GM18520 (cell line): ENCODE results near the gene TEDC1.
A peak's percentile ranks its signal among the peaks of the same experiment; 100 is the strongest.

Experiments used
- ATAC-seq: cut with Tn5 transposase; IDR thresholded peaks from one replicate; pipeline ENCODE4 v1.9.1; 2021; ENCODE audit not compliant: unreplicated experiment

TEDC1 gene, protein sequence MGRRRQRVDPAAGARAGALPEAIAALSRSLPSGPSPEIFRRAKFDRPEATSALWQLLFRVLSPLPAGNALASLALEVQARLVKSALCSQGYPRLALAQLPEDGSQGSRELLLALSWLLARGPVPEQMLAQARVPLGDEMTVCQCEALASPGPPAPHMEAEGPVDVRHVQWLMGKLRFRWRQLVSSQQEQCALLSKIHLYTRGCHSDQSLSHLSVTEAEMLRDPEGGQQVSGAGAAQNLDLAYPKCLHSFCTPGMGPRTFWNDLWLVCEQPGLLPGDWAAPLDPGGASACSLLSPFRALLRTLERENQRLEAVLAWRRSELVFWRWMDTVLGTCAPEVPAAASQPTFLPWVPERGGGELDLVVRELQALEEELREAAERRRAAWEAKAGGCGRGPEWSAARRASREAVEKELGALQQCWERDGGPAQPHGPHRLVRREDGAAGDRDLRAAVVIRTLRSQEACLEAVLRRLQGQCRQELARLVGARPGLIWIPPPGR

DNA sequence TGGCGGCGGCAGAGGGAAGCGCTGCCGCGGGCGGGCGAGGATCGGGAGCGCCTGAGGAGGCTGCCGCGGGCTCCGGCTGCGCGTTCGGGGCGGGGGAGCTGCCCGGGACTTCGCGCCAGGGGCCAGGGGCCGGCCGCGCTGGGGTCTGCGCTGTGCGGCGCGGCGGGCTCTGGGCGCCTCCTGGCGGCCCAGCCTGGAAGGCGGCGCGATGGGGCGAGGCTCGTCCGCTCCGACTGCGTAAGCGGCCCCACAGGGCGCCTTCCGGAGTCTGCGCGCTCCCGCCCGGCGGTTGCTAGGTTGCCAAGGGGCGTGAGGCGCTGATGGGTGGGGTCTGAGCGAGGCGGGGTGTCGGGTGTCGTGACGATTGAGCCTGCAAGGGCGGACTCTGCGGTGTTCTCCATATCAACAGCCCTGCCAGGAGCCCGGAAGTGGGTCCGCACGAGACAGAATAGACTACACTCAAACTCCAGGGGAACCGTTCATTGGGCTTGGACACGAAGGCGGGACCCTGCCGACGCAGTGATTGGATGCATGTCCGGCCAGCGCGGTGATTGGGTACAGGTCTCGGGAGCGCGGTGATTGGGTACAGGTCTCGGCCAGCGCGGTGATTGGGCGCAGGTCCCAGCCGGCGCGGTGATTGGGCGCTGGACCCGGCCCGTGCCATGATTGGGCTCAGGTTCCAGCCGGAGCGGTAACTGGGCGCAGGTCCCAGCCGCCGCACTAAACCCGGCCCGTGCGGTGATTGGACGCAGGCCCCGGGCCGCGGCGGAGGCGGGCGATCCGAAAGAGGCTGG lies at the start of gene TEDC1:
TEDC1 (plus strand) TSS at position 675 of the 794 bp plus-strand sequence. CDS start 130 bp downstream, outside the sequence.
- ATAC-seq, result peak; percentile 66

DNA sequence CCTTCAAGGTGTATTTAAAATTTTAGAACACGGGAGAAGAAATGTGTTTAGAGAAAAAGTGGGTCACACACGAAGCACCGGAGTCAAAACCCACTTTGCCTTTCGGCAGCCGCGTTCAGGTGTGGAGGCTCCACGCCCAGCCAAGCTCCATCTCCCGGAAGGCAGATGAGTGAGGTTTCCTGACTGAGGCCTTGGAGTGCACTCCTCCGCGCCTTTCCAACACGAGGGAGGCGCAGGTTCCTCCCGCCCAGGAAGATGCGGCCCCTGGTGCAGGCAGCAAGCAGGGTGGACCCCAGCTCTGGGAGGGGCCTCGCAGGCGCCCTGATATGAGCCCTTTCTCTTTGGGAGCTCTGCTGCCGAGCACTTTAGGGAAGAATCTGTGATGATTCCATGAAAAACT lies 48.9 kb upstream of the TEDC1 start:
- ATAC-seq, result no peak

DNA sequence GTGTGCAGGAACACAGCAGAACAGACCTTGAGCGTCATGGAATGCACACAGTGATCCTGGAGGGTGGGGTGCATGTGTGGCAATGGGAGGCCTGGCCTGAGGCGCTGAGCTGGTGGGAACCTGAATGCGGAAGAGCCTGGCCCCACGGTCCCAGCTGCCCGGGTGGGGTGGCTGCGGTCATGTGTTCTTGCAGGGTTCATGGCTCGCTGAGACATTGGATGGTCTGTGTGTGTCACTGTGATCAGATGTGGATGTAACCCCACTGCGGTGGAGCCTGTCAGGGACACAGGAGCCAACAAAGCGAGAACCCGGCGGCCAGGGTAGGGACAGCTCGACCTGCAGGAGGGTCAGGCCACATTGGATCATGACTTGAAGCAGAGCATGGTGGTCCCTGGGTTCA lies 48.2 kb upstream of the TEDC1 start:
- ATAC-seq, result no peak

DNA sequence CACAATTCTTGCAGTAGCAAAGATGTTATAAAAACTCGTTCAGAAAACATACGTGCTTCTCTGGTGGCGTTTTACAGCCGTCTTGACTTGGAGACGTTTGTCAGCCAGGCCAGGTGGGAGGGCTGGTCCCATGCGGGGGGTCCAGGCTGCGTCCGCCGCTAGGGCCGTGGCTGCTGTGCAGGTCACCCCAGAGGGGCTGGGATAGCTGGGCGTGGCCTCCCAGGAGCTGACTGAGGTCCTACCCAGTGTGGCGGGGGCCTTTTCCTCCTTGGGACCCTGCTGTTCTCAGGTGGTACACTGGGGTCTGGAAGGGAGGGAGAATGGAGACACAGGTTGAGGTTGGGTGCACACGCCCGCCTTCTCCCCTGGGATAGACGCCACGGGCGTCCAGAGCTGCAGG lies 46.2 kb upstream of the TEDC1 start:
- ATAC-seq, result no peak

DNA sequence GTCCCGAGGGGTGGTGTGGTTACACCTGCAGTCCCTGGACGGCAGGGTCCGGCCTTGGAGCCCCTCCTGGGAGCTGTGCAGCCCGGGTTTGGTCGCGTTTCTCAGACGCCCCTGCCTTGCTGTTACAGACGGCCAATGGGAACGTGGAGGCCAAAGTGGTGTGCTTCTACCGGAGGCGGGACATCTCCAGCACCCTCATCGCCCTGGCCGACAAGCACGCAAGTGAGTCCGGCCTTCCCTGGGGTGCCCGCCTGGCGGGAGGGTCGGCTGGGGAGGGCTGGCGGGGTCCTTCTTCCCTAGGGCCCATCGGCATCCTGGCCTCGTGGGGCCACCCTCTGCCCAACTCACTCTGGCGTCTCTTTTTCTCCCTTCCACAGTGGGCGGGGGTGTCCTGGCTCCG lies 45.8 kb upstream of the TEDC1 start:
- no peak for ATAC-seq

DNA sequence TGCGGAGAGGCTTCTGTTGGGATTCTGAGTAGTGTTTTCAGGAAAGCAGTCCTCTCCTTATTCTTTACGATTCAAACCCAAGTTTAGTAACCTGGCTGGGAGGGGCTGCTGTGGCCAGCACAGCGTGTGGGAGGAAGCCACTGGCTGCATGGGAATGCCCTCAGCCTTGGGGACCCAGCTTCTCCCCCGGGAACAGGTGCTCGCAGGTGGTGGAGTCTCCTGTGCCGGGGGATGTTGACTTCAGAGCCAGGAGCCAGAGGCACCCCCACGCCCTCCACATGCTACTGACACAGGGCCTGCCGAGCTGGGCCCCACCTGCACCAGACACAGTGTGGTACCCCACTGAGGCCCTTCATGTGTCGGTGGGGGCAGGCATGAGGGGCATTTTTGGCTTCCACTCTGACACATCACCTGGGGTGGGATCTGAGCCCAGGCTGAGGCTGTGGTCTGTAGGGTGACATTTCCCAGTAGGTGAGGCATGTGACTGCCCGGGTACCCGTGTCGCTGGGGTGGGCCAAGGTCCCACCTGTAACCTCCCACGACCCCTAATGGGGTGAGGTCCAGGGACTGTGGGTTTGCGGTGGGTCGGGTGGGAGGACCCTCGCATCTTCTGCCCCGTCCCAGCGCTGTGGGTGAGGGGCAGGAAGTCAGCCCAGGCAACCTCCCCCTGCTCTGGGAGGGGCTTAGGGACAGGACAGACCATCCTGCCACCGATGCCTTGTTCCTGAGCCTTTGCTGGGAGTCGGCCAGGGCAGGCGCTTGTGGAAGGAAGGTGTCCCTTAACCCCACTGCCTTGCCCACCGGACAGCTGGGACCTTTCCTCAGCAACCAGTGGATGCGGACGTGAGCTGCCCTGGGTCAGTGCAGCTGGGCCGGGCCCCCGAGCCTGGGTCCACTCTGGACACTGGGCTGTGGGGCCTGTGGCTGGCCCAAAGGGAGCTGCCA lies 44.9 kb upstream of the TEDC1 start:
- ATAC-seq, result no peak

DNA sequence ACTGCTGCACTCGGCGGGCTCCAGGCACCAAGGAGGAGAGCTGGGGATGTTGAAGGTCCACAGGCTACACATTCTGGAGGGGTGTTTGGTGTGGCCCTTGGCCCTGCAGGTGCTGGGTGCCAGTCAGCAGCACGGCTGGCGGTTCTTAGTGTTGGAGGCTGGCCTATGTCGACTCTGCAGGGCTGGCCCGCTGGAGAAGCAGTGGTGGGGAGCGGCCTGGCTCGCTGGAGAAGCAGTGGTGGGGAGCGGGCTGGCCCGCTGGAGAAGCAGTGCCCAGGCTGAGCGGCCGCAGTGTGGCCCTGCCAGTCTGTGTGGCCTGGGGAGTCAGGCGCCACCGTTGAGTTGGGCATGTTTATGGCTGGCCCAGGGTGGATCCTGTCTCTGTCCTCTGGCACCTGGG lies 44.1 kb upstream of the TEDC1 start:
- ATAC-seq, result no peak

DNA sequence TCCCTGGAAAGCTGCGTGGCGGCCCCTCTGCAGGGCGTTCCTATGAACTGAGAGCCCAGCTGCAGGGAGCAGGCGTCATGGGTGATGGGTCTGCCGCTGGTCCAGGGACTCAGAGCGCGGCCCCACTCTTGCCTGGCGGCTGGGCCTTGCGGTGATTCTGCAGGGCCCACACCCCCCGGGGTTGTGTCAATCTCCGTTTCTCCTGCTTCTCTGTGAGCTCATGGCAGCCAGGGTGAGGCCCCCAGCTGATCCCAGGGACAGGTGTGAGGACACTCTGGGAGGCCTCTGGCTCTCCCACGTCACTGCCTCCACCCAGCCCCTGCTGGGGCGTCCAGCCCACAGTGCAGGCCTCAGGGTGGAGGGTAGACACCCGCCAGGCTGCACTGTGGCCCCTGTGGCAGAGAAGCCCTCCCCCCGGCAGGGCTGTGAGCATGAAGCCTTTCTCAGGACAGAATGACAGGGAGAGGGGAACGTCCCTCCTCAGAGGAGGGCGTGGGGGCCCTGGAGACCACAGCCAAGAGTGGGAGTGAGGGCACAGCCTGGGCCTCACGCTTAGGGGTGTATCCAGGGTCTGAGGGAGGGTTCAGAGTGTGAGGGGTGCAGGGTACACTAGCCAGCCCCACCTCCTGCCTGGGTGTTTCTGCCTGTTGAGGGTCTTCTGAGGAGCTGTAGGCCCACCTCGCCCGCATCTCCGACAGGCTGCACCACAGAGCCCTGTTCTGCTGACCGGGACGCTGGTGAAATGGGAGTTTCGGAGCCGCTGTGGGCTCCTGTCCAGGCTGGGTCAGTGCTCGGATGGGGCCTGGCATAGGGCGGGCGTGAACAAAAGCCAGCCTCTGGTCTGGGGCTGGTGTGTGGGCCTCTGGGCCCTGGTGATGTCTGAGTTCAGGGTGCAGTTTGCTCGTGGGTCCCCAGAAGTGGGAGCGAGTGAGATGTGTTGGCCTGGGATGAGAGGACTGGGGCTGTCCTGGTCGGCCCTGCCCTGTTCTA lies 43.1 kb upstream of the TEDC1 start:
- no peak for ATAC-seq

DNA sequence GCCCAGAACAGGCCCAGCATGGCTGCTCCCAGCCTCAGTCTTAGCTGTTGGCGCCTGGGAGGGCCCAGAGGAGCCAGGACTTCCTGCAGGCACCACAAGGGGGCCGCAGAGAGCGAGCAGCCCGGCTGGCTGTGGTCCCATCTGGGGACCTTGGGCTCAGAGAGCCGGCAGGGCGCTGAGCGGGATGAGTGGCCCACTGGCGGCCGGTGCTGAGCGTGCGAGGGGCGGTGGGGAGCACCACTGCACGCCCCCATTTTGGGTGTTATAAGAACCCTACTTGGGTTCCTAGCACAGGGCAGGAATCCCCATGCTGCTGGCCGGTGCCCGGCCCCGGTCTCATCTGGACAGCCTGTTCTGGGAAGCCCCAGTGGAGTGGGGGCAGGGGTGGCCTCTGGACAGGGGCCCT lies 42.3 kb upstream of the TEDC1 start:
- ATAC-seq, result no peak

DNA sequence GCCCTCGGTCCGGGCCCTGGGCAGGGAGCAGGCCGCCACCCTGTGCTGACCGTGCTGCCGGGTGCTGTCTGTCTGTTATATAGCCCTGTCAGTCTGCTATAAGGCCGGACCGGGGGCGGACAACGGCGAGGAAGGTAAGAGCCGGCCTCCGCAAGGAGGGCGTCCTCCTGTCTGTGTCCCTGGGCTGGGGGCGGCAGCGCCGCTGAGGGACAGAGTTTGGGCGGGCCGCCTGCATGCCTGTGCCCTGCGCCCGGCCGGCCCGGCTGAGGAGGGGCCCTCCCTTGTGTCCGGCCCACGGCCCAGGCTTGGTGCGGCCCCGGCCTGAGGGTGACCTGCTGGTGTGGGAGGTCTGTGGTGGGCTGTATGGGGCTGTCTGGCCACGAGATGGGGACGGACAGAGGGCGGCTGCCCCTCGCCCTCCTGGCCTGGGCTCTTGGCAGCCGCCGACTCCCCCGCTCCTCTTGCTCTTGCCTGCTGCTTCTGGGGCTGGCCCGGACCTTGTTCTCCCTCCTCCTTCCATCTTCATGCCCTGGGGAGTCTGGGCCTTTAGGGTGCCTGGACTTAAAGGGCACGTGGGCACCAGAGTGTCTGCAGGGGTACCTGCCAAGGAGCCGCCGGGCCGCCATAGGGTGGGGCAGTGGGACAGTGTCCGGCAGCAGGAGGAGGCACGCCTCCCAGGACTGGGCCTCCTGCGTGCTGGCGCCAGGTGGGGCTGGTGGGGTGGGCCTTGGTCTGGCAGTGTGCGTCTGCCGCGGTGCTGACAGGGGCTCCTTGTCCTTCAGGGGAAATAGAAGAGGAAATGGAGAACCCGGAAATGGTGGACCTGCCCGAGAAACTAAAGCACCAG lies 41.5 kb upstream of the TEDC1 start:
- no peak for ATAC-seq

DNA sequence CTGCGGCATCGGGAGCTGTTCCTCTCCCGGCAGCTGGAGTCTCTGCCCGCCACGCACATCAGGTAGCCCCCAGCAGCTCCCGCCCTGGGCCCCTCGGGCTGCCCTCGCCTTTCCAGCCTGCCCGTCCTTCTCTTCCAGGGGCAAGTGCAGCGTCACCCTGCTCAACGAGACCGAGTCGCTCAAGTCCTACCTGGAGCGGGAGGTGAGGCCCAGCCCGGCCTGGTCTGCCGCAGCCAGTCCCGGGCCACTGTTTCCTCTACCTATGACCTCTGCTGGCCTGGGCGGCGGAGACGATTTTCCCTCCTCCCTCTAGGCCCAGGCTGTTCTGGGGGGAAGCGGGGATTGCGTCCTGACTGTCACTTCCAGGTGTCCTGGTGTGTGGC lies 40.9 kb upstream of the TEDC1 start:
- no peak for ATAC-seq

DNA sequence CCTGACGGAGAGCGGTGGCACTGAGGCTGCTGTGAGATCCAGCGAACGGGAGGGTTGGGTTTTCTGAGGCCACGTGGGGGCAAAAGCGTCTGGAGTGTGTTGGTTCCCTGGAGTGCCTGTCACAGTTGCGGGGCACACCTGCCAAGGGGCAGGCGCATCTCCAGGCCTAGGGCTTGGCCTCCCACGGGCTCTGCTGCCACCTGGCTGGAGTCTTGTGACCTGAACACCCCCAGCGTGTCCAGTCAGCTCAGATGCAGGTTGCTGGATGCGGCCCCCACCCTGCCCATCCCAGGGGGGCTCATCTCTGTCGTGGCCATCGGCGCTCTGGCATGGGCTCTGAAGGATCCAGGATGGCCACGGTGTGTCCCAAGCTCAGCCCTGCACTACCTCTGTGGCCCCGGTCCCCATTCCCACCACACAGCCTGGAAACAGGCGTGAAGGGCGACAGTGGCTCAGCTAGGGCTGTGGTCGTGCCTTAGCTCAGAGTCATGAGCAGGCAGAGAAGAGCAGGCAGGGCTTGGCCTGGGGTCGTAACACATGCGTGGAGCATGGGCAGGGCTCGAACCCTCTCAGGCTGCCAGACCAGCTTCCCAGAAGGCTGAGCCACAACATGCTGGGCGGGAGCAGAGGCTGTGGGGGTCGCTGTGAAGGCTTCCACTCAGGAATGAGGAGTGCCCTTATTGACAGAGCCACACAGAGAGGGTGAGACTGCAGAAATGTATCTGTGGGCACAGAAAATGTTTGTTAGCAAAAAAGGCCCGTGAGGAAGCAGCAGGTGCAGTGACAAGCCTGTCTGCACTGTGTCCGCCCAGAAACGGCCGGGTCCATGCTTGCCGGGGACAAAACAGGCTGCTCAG lies 40.0 kb upstream of the TEDC1 start:
- ATAC-seq, result no peak

DNA sequence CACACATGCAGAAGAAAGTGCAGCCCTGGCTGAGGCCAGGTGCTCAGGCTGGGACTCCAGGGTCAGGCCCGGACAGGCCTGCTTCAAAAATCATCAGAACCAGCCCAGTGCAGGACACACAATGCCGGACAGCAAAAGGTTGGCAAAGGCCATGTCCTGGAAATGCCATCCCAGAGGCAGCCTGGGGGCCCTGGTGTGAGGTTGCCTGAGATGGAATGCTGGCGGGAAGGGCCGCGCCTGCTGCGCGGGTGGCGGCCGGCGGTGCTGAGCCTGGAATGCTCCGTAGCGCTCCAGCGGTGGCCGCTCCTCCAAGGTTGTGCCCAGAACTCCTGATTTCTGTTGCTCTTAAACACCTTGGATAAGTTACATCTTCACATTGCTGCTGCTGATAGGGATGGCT lies 38.1 kb upstream of the TEDC1 start:
- ATAC-seq, result no peak

DNA sequence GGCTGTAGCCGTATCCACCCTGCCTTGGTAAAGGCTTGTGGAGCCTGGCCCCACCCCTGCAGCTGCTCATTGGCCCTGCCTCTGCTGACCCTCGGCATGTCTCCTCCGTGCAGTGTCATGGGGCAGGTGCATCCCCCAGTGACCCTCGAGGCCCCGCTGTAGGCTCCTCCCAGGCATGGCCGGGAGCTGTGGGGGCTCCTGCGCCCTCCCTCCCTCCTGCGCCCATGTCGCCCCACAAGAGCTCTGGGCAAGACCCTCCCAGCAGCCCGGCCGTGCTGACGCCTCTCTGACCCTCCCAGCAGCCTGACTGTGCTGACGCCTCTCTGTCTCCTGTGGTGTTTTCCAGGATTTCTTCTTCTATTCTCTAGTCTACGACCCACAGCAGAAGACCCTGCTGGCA lies 37.2 kb upstream of the TEDC1 start:
- ATAC-seq, result no peak

DNA sequence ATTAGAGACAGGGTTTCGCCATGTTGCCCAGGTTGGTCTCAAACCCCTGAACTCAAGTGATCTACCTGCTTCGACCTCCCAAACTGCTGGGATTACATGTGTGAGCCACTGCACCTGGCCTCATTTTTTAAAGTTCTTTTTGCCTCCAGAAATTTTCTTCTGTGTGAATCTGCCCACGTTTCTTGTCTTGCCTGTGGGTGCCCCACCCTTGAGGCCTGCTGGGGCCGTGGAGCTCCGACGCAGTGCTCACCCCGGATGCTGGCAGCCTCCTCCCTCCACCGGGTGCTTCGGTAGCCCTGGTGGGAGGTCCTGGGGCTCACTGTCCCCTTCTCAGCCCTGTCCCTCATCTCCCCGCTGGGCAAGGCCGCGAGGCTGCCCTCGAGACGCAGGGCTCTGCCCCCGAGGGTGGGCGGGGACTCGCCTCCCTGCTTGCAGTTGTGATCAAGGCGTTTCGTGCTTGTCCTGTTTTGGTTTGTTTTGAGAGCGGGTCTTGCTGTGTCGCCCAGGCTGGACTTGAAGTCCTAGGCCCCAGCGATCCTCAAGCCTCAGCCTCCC lies 35.9 kb upstream of the TEDC1 start:
- ATAC-seq, result no peak

DNA sequence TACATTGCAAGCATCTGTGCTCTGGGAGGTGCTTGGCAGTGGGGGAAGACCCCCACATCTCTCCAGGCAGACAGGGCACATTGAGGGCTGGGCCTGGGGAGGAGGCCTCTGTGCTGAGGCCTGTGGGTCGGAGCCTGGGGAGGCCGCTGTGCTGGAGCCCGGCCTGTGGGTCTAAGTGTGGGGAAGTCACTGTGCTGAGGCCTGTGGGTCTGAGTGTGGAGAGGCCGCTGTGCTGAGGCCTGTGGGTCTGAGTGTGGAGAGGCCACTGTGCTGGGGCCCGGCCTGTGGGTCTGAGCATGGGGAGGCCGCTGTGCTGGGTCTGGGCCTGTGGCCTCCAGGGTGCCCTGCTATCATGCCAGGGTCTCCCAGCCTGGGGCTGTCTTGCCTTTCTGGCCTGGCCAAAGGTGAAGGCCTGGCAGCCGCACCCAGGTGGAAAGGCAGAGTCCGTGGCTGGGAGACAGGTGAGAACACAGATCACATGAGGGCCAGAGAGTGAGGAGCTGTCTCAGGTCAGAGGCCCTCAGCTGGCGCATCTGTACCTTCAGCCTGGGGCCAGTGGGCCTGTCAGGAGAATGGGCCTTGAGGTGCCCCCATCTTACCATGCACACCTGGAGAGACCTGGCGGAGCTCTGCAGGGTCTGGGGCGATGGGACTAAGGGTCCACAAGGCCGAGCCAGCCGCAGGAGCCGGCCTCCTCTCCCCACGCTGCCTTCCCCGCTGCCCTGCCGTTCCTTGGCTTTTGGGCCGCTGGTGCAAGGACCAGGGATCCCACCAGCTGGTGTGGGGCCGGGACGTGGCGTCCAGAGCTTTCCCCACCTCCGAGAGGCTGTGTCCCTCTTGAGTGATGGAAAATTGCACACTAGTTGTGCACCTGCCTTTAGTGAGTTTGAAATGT lies 35.0 kb upstream of the TEDC1 start:
- ATAC-seq, result no peak
